Left ventricle myocardium superior (tissue), 1 donor: ENCODE data around the gene ZNF850. TPM values are rescaled to one million over a fixed set of nuclear protein-coding genes. Genes with fewer than 3 reads are reported as not detected.

Source experiments
- ATAC-seq: fragments of 200-7000 bp; cut with Tn5 transposase; one replicate; pipeline ENCODE4 v1.9.1; 2020; ENCODE audit warnings: mild to moderate bottlenecking, moderate library complexity
- DNase-seq: peaks from one replicate; pipeline ENCODE4 v3.0.0-alpha.2; 2020
- intact Hi-C: fragments of 100-400 bp; cut with micrococcal nuclease; formaldehyde crosslinking; loops from one replicate; pipeline ENCODE4 v1.11.0; 2022
- total RNA-seq: library from RNA; stranded (reverse); fragmentation: NEBNext Ultra II Directional; extraction: Animal tissue kit (Norgen Biotek cat#: 25700); gene quantifications from one replicate; pipeline ENCODE4 v1.2.1, GENCODE V29; 2021
- donor health status: DM: no; HTN: yes; CAD: no; lungs with severe emphysema.

Gene ZNF850
- total RNA-seq, 1 donor from 2014 or later, result 5.6 TPM

DNA sequence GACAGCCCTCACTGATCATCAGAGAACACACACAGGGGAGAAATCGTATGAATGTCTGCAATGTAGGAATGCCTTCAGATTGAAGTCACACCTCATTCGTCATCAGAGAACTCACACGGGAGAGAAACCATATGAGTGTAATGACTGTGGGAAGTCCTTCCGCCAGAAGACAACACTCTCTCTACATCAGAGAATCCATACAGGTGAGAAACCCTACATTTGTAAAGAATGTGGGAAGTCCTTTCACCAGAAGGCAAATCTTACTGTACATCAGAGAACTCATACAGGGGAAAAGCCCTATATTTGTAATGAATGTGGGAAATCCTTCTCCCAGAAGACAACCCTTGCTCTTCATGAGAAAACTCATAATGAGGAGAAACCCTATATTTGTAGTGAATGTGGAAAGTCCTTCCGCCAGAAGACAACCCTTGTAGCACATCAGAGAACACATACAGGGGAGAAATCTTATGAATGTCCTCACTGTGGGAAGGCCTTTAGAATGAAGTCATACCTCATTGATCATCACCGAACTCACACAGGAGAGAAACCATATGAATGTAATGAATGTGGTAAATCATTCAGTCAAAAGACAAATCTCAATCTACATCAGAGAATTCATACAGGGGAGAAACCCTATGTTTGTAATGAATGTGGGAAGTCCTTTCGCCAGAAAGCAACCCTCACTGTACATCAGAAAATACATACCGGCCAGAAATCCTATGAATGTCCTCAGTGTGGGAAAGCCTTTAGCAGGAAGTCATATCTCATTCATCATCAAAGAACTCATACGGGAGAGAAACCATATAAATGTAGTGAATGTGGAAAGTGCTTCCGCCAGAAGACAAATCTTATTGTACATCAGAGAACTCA, 52.7 kb downstream of the ZNF850 start:
- ATAC-seq (no peak), DNase-seq (no peak)
- intact Hi-C loops, result loop anchor here (10.0 kb wide), 1 partner anchor 165 kb away; no protein-coding TSS in a partner anchor

DNA sequence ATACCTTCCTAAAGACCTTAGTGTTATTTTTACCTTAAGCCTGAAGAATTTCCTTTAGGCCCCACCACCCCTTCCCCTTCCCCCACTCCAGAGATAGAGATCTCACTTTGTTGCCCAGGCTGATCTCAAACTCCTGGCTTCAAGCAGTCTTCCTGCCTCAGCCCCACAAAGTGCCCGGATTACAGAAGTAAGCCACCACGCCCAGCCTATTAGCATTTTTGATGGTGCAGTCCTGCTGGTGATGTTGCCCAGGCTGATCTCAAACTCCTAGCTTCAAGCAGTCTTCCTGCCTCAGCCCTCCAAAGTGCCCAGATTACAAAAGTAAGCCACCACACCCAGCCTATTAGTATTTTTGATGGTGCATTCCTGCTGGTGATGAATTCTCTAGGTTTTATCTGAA, 63.2 kb downstream of the ZNF850 start:
- intact Hi-C loops, result no loop called here
- ATAC-seq, result no peak
- no peak for DNase-seq

DNA sequence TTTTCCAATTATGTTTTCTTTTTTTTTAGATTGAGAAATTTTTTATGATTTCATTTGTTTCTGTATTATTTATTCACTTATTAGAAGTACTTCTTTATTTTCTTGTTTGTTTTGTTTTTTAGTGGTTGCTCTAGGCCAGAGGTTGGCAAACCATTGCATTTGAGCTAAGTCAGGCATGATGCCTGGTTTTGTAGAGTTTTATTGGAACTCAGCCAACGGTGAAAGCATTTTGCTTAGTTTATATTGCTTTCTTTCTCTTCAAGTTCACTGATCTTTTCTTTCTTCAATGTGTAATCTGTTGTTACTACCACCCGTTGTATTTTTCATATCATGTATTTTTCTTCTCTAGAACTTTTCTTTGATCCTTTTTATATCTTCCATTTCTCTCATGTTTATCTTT, 65.5 kb downstream of the ZNF850 start:
- intact Hi-C loops, result no loop called here
- no peak for ATAC-seq
- DNase-seq, result no peak

DNA sequence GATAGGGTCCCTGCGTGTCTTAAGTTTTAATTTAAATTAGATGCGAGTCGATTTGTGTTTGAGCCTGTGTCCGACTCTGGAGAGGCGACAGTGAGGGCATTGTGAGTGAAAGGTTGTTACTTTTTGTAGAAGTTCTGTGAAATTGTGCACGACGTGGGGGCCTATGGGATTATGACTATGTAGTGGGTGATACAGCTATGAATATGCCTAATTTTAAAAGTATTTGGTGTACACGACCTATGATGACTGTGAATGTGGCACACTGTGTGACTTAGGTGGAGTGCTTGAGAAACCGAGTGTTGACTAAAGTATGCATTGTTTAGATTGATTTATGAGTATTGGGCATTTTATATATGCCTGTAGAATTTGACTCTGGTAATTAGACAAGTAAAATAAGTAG, 84.5 kb downstream of the ZNF850 start:
- no peak for DNase-seq

DNA sequence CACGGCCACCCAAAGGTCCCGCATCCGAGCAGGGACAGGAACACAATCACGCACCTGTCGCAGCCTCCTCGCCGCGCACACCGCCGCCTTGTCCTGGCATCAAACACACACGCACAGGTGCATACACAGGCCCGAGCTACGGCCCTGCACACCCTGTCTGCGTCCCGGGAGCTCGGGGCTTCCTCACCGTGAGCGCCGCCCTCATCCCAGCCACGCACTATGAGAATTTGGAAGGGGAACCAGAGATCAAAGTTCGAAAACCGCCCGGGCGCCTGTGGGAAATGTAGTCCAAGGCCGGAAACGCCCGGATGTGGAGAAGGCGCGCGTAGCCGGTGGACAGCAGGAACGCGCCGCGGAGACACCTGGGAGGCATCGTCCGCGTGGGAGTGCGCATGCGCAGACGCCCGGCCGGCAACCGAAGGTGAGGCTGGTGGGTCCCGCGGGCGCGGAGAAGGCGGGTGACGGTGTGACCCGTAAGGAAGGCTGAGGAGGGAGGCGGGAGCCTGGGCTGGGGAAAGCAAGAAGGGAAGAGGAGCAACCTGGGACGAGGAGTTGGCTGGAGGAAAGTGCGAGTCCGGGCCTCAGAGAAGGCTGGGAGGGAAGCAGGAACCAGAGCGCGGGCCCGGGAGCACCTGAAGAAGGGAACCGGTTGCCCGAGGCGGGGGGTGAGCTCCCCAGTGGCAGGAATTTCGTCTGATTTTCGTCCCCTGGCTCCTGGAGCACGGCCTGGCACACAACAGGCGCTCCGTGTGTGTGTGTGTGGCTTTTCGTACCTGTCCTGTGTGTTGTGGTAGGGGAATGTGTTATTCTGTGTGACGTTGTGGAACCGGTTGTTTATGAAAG, 85.2 kb downstream of the ZNF850 start, which contains the start of gene ZNF567:
ZNF567 (plus strand) TSS at position 399 of the 843 bp plus-strand sequence. CDS start 7,256 bp downstream, outside the sequence.
- DNase-seq (peak; percentile 99), ATAC-seq (peak; percentile 99)
- intact Hi-C loops, result no loop called here

More for the DNA sequence above, 84.5 kb downstream of the ZNF850 start:
- intact Hi-C loops, result no loop called here
- ATAC-seq, result no peak

DNA sequence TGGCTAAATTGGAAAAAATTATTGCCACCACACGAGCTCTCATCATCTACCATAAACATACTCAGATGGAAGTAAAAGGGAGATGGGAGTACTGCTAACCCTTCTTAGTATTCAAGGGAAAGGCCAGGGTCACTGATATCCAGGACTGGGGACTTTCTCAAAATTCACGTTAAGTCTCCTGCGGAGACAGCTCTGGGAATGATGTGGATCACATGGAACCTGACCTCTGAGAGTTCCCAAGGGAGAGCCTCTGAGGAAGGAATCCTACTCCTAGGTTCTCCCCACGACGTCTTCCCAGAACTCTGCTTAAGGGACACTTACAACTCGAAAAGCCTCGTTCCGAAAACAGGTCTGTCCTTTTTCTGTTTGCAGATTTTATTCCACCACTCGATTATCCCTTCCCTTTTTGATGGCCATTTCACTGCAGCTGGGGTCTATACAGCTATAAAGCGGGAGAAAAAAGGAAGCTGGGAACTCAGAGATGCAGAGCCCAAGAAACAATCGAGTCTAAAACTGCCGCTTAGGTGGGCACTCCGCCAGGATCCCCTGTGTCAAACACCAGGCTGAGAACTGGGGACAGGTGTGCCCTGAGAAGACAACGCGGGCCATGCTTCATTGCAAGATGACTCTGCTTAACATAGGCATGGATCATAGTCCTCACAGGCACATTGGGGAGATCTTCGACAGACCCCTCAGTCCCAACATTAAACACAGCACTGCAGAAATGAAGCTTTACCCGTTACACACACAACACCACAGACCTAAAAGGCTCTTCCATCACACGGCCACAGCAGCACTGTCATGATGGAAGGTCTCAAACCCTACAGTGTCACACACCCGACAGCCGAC, 86.0 kb downstream of the ZNF850 start:
- peak; percentile 39 for DNase-seq
- intact Hi-C loops, result no loop called here
- ATAC-seq, result peak; percentile 15

DNA sequence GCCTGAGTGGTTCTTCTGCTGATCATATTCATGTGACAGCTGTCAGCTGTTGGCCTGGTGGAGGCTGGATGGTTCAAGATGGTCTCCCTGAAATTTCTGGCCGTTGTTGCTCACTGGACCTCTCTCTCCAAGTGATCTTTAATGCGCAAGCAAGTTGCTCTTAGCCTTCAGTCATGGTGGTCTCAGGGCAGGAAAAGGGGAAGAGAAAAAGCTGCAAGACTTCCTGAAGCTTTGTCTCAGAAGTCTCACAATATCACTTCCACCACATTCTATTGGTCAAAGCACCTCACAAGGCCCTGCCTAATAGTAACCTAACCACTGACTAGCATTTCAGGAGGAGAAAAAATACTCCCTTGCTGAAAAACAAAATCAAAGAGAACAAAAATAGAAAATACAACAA, 86.8 kb downstream of the ZNF850 start:
- intact Hi-C loops, result no loop called here
- DNase-seq (no peak), ATAC-seq (no peak)

DNA sequence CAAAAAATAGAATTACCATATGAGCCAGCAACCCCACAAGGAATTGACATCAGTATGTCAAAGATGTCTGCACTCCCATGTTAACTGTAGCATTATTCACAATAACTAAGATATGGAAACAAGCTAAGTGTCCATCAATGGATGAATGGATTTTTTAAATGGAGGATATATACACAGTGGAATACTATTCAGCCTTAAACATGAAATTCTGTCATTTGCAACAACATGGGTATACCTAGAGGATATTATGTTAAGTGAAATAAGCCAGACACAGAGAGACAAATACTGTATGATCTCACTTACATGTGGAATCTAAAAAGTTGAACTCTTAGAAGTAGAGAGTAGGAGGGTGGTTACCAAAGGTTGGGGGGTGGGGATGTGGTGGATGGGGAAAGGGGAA, 93.2 kb downstream of the ZNF850 start:
- ATAC-seq, result no peak
- intact Hi-C loops, result no loop called here
- no peak for DNase-seq

DNA sequence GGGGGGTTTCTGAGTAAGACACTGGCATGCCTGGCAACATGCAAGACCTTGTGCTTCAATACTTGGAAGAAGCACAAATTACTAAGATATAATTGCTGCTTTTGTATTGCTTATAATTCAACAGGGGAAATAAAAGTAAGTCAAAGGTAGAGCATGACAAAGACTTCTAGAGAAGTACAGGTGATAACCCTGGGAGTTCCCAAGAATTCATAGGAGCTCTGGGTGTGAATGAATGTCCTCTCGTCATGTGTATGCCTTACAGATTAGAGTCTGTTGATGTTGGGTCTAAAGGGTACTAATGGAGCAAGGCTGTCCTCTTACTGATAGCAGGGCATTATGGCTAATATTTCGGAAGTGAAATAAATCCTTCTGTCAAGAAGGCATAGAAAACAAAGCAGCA, 98.4 kb downstream of the ZNF850 start:
- intact Hi-C loops, result no loop called here
- no peak for ATAC-seq
- DNase-seq, result no peak

DNA sequence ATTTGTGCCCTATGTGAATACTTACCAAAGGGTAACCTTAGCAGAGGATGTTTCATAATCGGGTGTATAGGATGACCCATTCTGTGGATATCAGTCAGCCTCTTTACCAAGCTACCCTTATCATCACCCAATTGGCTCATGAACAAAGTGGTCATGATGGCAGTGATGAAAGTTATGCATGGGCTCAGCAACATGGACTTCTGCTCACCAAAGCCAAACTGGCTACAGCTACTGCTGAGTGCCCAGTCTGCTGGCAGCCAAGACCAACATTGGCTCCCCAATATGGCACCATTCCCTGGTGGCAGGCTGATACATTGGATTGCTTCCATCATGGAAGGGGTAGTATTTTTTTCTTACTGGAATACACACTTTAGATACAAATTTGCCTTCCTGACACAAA, 100.2 kb downstream of the ZNF850 start:
- ATAC-seq (peak; percentile 84), DNase-seq (no peak)
- intact Hi-C loops, result no loop called here

DNA sequence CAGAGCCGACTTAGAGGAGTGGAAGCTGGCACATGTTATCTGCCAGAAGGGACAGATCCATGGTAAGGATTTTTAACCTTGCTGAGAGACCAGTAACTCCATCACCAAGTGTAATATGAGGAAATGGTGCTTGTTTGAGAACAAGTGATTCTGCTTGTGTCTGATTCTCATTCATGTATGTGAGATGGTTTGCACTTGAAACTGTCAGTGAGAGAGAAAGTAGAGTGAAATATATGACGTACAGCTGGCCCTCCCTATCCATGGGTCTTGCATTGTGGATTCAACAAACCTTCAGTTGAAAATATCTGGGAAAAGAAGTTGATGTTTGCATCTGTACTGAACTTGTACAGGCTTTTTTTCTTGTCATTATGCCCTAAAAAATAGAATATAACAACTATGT, 104.0 kb downstream of the ZNF850 start:
- ATAC-seq (no peak), DNase-seq (no peak)
- intact Hi-C loops, result no loop called here

DNA sequence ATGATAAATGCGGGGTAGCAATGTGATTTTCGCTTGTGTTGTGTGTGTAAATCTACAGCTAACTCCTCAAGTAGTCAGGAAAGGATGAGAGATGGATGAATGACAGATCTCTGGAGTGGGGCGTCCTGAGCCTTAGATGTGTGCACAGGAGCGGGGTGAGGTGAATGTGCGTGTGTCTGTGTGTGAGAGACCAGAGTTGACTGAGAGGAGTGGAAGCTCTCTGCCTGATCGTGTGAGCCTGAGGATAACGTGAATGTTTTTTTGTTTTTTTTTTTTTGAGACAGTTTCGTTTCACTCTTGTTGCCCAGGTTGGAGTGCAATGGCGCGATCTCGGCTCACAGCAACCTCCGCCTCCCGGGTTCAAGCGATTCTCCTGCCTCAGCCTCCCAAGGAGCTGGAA, 106.8 kb downstream of the ZNF850 start:
- DNase-seq (no peak), ATAC-seq (no peak)
- intact Hi-C loops, result no loop called here

Other genes with a start within 250 kb of the ZNF850 start
- 7.5 TPM for gene ZNF260, start 244.5 kb downstream of the ZNF850 start, total RNA-seq
- 16.9 TPM for gene ZNF529, start 199.5 kb downstream of the ZNF850 start, total RNA-seq
- 17.4 TPM for gene ZNF382, start 167.5 kb downstream of the ZNF850 start, total RNA-seq
- gene ZNF461, start 106.0 kb downstream of the ZNF850 start, total RNA-seq, result 10.8 TPM
- gene ZNF567, start 85.2 kb downstream of the ZNF850 start, total RNA-seq, result 3.7 TPM
- 10.8 TPM for gene ZNF790, start 65.6 kb upstream of the ZNF850 start, total RNA-seq
- gene ZNF345, start 78.1 kb upstream of the ZNF850 start, total RNA-seq, result 2.9 TPM
- gene ZNF829, start 143.5 kb upstream of the ZNF850 start, total RNA-seq, result 2.8 TPM
- gene ZNF568, start 143.5 kb upstream of the ZNF850 start, total RNA-seq, result 7.4 TPM